Activated naive CD4-positive, alpha-beta T cell treated with anti-CD3 and anti-CD28 coated beads for 36 hours (primary cell): ENCODE results near the gene AGRN. TPM values are rescaled to one million over a fixed set of nuclear protein-coding genes. Genes with fewer than 3 reads are reported as not detected.
"Not testable (repeated sequence)": the region's sequence is repeated elsewhere in the genome, so short reads cannot be mapped to it uniquely, and the experiment has no call there.

Experiments
- CTCF ChIA-PET: fragments of 350-600 bp; sonication (Branson Sonifier 250); formaldehyde crosslinking; loops from one replicate; lab custom pipeline; 2021; ENCODE audit warnings: antibody characterized with exemption; lab: Charles Lee
- DNase-seq: peaks from one replicate; pipeline ENCODE4 v3.0.0-alpha.2; 2020
- H3K27ac Mint-ChIP-seq: one replicate; pipeline ENCODE4 v1.8.0; 2021; ENCODE audit warnings: mild to moderate bottlenecking, mixed read lengths
- H3K27me3 Mint-ChIP-seq: one replicate; pipeline ENCODE4 v1.8.0; 2021; ENCODE audit warnings: low read depth, mixed read lengths
- H3K36me3 Mint-ChIP-seq: one replicate; pipeline ENCODE4 v1.8.0; 2021; ENCODE audit warnings: low read depth, mixed read lengths
- H3K4me1 Mint-ChIP-seq: one replicate; pipeline ENCODE4 v1.8.0; 2021; ENCODE audit warnings: low read depth, mixed read lengths
- H3K4me3 Mint-ChIP-seq: one replicate; pipeline ENCODE4 v1.8.0; 2021; ENCODE audit warnings: mild to moderate bottlenecking, moderate library complexity, mixed read lengths
- H3K9me3 Mint-ChIP-seq: one replicate; pipeline ENCODE4 v1.8.0; 2021; ENCODE audit warnings: mixed read lengths
- intact Hi-C: fragments of 100-400 bp; cut with micrococcal nuclease; formaldehyde crosslinking; loops from one replicate; pipeline ENCODE4 v1.15.1; 2023
- total RNA-seq, 2 experiments: library from RNA; stranded (reverse); gene quantifications; one replicate each; pipeline ENCODE4 v1.2.3, GENCODE V29; 2021

The AGRN gene
- total RNA-seq, 2 experiments from 2014 or later = 30.5 to 35.1 TPM

- CTCF ChIA-PET = no interaction called here
- DNase-seq = no peak
- intact Hi-C loops = no loop called here
- peaks cover 2% of the 10 kb centered on the region for H3K36me3 Mint-ChIP-seq
- no peaks in the 10 kb centered on the region for H3K9me3 Mint-ChIP-seq
- H3K4me1 Mint-ChIP-seq = peaks cover under 1% of the 10 kb centered on the region
- no peak overlapping the region for H3K4me3 Mint-ChIP-seq
- peaks cover 10% of the 10 kb centered on the region for H3K27me3 Mint-ChIP-seq
- H3K27ac Mint-ChIP-seq = no peak overlapping the region
Observed at GRCh38 chr1:1072849-1073742, 53.2 kb downstream of the AGRN start.

DNA sequence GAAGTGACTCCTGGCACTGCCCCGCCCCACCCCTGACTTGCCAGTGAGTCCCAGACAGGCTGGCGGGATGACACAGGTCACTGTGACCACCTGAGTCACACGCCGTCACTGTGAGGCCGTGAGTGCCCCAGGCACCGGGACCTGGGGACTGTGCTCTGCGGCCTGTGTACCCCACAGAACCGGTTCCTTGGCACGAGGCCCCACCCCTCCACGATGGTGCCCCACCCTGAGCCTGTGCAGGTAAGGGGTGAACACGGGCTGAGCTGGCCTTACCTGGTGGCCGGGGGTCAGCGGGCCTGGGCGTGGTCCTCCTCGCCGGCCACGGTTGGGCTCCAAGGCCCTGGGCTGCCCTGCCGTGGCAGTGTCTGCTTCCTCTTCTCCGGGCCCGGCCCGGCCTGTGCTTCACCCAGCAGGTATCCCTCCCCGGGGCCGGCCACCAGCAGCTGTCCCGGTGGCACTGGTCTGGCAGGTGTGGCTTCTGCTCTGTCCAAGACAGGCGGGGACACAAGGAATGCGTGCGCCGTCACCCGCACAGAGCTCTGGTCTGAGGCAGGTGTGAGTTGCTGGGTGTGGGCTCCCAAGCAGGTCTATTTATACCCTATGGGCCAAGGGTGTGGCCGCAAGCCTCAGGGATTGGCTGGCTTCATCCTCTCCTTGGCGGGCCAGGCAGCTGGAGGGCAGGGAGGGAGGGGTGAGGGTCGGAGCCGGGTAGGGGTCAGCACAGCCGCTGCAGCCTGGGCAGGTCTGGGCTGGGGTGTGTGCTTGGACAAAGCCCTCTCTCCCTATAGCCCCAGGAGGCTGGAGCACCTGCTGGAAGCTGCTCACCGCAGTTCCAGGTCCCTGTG, 54.0 kb downstream of the AGRN start, which contains the start of gene RNF223:
Gene RNF223 (minus strand): TSS at position 564 of the 845 bp plus-strand sequence. CDS start 1,740 bp downstream, outside the sequence.
- DNase-seq = no peak
- Mint-ChIP-seq H3K9me3 (no peaks in the 10 kb centered on the region), H3K4me3 (no peak within 1 kb of the TSS), H3K4me1 (no peaks in the 10 kb centered on the region), H3K36me3 (no peaks in the 10 kb centered on the region), H3K27ac (no peak within 1 kb of the TSS), H3K27me3 (peaks cover 10% of the 10 kb centered on the region)
- CTCF ChIA-PET = interaction anchor here (1.1 kb wide), 1 partner anchor 48 kb away, joined by 3 read pairs; no protein-coding TSS in a partner anchor
- intact Hi-C loops = no loop called here

- no peak overlapping the region for H3K4me3 Mint-ChIP-seq
- H3K36me3 Mint-ChIP-seq = no peaks in the 10 kb centered on the region
- peaks cover 4% of the 10 kb centered on the region for H3K4me1 Mint-ChIP-seq
- intact Hi-C loops = no loop called here
- peaks cover 10% of the 10 kb centered on the region for H3K27me3 Mint-ChIP-seq
- H3K9me3 Mint-ChIP-seq = no peaks in the 10 kb centered on the region
- CTCF ChIA-PET = interaction anchor here (1.1 kb wide), 1 partner anchor 48 kb away, joined by 3 read pairs; no protein-coding TSS in a partner anchor
- DNase-seq = no peak
- H3K27ac Mint-ChIP-seq = no peak overlapping the region
Observed at GRCh38 chr1:1074631-1075147, 54.8 kb downstream of the AGRN start.

GRCh38 chr1:1075148-1075935, 55.4 kb downstream of the AGRN start:
- Mint-ChIP-seq H3K27ac (no peak overlapping the region), H3K4me3 (no peak overlapping the region), H3K36me3 (no peaks in the 10 kb centered on the region), H3K4me1 (peaks cover 7% of the 10 kb centered on the region), H3K9me3 (no peaks in the 10 kb centered on the region), H3K27me3 (peaks cover 7% of the 10 kb centered on the region)
- intact Hi-C loops = no loop called here
- DNase-seq = no peak
- CTCF ChIA-PET = interaction anchor here (1.1 kb wide), 1 partner anchor 47 kb away, joined by 3 read pairs; no protein-coding TSS in a partner anchor

DNA sequence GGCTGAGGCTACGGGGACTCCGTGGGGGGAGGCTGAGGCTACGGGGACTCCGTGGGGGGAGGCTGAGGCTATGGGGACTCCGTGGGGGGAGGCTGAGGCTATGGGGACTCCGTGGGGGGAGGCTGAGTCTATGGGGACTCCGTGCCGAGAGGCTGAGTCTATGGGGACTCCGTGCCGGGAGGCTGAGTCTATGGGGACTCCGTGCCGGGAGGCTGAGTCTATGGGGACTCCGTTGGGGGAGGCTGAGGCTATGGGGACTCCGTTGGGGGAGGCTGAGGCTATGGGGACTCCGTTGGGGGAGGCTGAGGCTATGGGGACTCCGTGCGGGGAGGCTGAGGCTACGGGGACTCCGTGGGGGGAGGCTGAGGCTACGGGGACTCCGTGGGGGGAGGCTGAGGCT, 57.5 kb downstream of the AGRN start:
- DNase-seq, H3K27me3 Mint-ChIP-seq, intact Hi-C loops, H3K9me3 Mint-ChIP-seq, H3K27ac Mint-ChIP-seq, CTCF ChIA-PET, H3K36me3 Mint-ChIP-seq, H3K4me1 Mint-ChIP-seq, H3K4me3 Mint-ChIP-seq: not testable (repeated sequence)

DNA sequence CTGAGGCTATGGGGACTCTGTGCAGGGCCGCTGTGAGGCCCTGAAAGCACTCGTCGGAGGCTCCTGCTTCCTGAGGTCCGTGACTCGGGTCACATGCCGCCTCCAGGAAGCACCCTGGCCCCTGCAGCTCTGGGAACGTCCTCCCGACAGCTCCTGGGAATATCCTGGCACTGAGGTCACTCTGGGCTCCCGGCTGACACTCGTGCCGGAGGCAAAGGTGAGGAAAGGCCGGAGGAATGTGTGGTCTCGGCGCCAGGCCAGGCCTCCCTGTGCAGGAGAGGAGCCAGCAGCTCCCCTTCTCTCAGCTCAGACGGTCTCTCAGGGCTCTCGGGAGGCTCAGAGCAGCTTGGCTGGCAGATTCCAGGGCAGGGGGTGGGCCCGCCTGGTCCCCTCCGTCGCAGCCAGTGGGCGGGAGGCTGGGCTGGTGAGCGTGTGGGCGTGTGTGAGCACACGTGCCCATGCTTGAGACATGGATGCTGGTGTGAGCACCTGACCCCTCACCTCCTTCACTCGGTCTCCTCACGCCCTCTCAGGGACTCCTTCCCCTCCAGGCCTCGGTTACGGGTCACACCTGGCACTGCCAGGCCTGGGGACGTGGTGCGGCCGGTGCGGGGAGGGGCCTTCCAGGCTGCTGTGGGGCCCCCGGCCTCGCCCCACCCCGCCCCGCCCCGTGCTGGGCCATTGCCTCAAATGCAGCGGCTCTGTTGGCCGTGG, 59.6 kb downstream of the AGRN start:
- no peaks in the 10 kb centered on the region for H3K9me3 Mint-ChIP-seq
- no peaks in the 10 kb centered on the region for H3K36me3 Mint-ChIP-seq
- CTCF ChIA-PET = interaction anchor here (1.5 kb wide), 1 partner anchor 16 kb away, joined by 4 read pairs; no protein-coding TSS in a partner anchor
- DNase-seq = peak; percentile 46
- H3K27ac Mint-ChIP-seq = no peak overlapping the region
- H3K4me1 Mint-ChIP-seq = peaks cover 8% of the 10 kb centered on the region
- intact Hi-C loops = no loop called here
- peak overlapping the region; percentile 47 for H3K4me3 Mint-ChIP-seq
- H3K27me3 Mint-ChIP-seq = peaks cover 3% of the 10 kb centered on the region

DNA sequence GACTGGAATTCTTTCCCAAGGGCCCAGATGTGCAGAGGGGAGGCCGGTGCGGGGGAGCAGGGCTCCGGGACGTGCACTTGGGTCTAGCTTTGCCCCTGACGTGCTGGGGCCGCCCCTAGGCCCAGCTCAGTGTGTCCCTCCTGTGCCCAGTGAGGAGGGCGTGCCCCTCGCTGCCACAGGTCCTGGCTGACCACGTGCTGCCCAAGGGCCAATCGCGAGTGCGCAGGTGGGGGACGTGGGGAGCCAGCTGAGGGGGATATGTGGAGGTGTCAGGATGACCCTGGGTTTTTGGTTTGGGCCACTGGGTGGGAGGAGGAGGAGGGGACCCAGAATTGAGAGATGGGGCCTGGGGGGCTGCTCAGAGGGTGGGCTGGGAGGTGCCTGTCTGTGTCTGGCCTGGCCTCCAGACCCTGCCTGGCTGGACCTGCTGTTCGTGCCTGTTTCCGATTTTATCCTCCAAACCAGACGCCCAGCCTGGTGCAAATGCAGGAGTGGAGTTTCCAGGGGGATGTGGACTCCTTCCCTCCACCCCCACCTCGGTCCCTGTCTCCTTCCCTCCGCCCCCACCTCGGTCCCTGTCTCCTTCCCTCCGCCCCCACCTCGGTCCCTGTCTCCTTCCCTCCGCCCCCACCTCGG, 60.3 kb downstream of the AGRN start:
- no peaks in the 10 kb centered on the region for H3K36me3 Mint-ChIP-seq
- intact Hi-C loops = no loop called here
- CTCF ChIA-PET = interaction anchor here (1.5 kb wide), 1 partner anchor 17 kb away, joined by 4 read pairs; no protein-coding TSS in a partner anchor
- H3K9me3 Mint-ChIP-seq = no peaks in the 10 kb centered on the region
- peaks cover 8% of the 10 kb centered on the region for H3K4me1 Mint-ChIP-seq
- H3K27me3 Mint-ChIP-seq = no peaks in the 10 kb centered on the region
- peak; percentile 32 for DNase-seq
- no peak overlapping the region for H3K4me3 Mint-ChIP-seq
- H3K27ac Mint-ChIP-seq = no peak overlapping the region

DNA sequence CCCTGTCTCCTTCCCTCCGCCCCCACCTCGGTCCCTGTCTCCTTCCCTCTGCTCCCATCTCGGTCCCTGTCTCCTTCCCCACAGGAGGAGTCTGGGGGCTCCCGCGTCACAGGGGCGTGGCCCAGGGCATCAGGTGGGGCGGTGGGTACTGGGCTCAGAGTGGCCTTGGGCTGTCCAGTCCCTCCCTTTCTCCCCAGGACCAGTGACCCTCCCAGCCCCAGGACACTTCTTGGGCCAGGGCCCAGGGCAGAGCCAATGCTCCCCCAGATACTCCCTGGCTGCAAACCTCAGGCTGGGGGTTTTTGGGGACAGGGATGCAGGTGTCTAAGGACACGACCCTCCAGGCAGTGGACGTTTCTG, 61.0 kb downstream of the AGRN start:
- H3K36me3 Mint-ChIP-seq = no peaks in the 10 kb centered on the region
- H3K9me3 Mint-ChIP-seq = no peaks in the 10 kb centered on the region
- H3K4me3 Mint-ChIP-seq = no peak overlapping the region
- no peak overlapping the region for H3K27ac Mint-ChIP-seq
- CTCF ChIA-PET = no interaction called here
- intact Hi-C loops = no loop called here
- H3K4me1 Mint-ChIP-seq = peaks cover 8% of the 10 kb centered on the region
- DNase-seq = no peak
- H3K27me3 Mint-ChIP-seq = no peaks in the 10 kb centered on the region

DNA sequence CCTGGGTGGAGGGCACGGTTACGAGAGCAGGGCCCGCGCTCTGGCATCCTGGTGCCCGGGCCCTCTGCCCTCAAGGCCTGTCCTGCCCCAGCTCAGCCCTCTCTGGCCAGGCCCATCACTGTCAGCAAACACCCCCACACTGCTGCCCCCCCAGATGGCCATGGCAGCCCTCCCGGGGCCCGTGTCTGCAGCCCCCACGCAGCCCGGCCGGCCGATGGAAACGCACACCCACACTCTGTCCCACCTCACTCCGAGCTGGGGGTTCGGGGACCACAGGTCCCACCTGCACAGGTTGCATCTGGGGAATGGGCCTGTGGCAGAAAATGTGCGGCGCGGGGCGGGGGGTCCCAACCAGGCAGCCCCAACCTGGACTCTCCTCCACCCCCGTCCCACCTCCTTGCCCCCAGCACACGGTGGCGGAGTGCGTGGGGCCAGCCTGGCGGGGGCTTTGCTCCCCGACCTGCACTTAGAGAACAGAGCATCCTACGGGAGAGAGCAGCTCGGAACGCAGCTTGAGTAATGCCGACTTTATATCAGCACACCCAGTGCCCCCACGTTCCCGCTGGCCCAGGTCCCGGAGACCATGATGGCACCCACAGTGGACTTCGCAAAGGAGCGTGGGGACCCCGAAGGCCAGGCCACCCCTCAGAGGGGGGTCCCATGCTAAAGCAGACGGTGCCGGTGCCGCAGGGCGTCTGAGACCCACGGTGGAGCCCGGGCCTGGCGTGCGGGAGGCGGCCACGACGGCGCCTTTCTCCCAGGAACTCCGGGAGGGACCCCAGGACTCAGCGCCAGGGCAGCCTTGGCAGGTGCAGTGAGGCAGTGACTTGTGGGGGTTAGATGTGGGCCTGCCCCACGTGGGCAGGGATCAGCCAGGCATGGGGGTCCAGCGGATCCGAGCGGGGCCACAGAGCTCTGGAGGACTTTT, 61.7 kb downstream of the AGRN start:
- Mint-ChIP-seq H3K27ac (no peak overlapping the region), H3K4me1 (peaks cover 8% of the 10 kb centered on the region), H3K27me3 (no peaks in the 10 kb centered on the region), H3K36me3 (peaks cover under 1% of the 10 kb centered on the region), H3K4me3 (no peak overlapping the region), H3K9me3 (no peaks in the 10 kb centered on the region)
- peak; percentile 3 for DNase-seq
- CTCF ChIA-PET = no interaction called here
- intact Hi-C loops = no loop called here

DNA sequence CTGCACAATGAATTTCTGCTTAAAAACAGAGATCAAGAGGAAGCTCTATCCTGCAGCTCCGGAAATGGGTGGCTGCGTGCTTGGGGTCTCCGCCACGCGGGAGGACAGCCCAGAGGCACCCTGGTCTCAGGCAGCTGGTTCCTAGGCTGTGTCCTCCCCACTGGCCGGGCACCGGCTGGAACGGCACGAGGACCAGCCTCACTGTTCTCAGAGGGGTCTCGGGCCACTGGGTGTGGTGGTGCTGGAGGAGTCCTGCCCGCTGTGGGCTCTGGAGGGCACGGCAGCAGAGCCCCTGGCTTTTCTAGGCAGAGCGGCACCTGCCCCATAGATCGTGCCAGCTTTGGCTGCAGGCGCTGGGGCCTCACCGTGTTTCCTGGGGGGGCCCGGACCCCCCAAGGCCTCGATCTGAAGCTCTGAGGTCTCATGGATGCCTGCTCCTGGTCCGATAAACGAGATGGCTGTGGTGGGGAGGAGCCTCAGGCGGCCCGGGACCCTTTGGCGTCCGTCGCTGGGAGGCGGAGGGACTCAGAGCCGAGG, 62.4 kb downstream of the AGRN start:
- no peak for DNase-seq
- Mint-ChIP-seq H3K4me3 (no peak overlapping the region), H3K36me3 (peaks cover 3% of the 10 kb centered on the region), H3K9me3 (no peaks in the 10 kb centered on the region), H3K27ac (no peak overlapping the region), H3K4me1 (peaks cover 8% of the 10 kb centered on the region), H3K27me3 (no peaks in the 10 kb centered on the region)
- CTCF ChIA-PET = no interaction called here
- intact Hi-C loops = no loop called here
